ENCODE measurements around the gene SYT1. TPM values are rescaled to one million over a fixed set of nuclear protein-coding genes. Genes with fewer than 3 reads are reported as not detected.

SYT1 gene
- total RNA-seq, 1 donor from 2014 or later, result not detected

- intact Hi-C loops (cut with micrococcal nuclease), result no loop called here
These were observed 192.2 kb downstream of the SYT1 start for GRCh38 chr12:79056775-79057174.

- intact Hi-C loops (cut with micrococcal nuclease), result no loop called here
These were observed 193.0 kb downstream of the SYT1 start for GRCh38 chr12:79057540-79057939.

- intact Hi-C loops (cut with micrococcal nuclease), result no loop called here
These were observed 193.8 kb downstream of the SYT1 start for GRCh38 chr12:79058342-79058741.

GRCh38 chr12:79059557-79059956 is 195.0 kb downstream of the SYT1 start:
- intact Hi-C loops (cut with micrococcal nuclease), result no loop called here

- intact Hi-C loops (cut with micrococcal nuclease), result no loop called here
These were observed 198.7 kb downstream of the SYT1 start for GRCh38 chr12:79063258-79063657.

DNA sequence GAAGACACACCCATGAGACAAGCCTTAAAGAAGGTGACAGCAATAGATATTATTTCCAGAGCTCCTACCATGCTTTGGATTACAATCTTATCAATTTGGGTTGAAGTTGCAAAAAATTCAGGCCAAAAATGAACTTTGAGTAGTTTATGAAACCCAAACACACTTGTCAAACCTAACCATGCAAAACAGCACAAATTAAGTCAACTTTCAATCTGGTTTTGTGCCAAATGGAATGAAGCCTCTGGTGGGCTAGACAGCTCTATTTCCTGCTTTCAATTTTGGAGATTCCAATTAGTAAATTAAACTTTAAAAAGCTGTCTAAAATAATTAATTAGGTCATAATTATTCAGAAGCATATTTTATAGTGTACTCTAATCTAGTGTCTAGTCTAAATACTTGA is 203.4 kb downstream of the SYT1 start:
- intact Hi-C loops (cut with micrococcal nuclease), result no loop called here

DNA sequence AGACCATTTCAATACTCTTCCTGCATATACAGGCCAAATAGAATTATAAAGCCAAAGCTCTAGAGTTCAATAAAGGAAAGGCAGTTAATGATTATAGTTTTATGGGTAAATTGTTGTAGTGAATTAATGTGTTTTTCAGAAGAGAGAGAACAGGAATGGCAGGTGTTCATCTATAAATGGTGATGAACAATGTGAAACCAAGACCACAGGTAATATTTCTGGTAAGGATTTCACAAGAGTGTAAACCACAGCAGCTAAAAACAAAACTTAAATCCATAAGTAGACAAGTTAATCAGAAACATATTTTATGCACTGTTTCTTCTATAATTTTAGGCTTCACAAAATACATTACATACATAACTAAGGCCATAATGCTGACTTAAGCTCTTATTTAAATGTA is 204.4 kb downstream of the SYT1 start:
- intact Hi-C loops (cut with micrococcal nuclease), result no loop called here

DNA sequence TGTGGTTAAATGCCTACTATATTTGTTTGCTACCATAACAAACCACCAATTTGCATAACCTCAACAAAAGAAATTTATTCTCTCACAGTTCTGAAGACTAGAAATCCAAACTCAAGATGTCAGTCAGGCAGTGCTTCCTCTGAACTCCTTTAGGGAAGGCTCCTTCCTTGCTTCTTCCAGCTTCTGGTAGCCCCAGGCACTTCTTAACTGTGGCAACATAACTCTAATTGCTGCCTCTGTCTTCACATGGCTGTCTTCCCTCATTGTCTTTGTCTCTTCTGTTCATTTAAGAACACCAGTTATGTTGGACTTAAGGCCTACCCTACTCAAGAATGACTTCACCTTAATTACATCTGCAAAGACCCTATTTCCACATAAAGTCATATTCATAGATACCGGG is 206.9 kb downstream of the SYT1 start:
- intact Hi-C loops (cut with micrococcal nuclease), result no loop called here

DNA sequence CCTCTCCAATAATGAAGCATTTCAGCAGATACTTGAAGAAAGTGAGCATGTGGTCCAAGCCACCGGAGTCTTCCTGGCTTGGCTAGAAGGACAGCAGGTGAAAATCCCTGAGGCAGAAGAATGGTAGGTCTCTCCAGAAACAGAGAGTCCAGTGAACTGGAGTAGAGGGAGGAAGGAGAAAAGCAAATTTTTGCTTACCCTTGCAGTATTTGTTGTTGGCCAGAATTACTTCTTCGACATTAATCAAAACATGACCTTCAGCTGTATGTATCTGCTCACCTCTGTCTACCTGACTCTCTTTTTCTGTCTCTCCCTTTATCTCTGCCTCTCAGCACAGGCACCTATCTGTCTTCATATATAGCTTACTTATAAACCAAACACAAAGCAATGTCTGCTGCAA is 208.9 kb downstream of the SYT1 start:
- intact Hi-C loops (cut with micrococcal nuclease), result no loop called here

DNA sequence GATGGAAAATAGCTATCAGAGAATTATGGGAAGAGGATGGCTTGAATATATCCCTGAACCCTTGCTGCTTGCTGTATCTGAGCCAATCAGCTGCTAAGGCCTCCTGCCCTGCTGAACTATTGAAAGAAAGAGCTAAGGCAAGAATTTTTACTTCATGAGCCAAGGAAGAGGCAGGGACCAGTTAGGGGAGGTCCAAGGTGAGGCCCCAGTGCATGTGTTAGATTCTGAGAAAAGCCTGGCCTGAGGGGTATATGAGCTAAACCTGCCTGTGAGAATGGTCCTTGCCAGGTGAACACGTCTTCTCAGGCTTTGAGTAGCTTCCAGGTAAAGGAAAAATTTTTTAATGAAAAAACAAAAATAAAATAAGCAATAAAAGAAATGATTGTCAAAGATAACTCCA is 218.0 kb downstream of the SYT1 start:
- intact Hi-C loops (cut with micrococcal nuclease), result no loop called here

DNA sequence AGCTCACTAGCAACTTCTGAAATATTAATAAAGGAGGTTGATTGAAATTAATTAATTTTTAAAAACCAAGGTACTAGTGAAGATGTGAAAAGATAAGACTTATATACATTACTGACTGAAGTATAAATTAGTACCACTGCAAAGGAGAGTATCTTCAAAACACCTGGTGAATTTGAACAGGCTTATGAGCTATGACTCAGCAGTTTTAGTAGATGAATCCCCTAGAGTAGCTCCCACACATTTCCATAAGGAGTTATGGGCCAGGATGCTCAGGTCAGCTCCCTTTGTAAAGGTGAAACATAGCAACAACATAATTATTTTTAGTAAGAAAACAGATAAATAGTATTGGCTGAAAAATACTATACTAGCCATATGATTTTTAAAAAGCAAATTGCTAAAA is 218.6 kb downstream of the SYT1 start:
- intact Hi-C loops (cut with micrococcal nuclease), result no loop called here

DNA sequence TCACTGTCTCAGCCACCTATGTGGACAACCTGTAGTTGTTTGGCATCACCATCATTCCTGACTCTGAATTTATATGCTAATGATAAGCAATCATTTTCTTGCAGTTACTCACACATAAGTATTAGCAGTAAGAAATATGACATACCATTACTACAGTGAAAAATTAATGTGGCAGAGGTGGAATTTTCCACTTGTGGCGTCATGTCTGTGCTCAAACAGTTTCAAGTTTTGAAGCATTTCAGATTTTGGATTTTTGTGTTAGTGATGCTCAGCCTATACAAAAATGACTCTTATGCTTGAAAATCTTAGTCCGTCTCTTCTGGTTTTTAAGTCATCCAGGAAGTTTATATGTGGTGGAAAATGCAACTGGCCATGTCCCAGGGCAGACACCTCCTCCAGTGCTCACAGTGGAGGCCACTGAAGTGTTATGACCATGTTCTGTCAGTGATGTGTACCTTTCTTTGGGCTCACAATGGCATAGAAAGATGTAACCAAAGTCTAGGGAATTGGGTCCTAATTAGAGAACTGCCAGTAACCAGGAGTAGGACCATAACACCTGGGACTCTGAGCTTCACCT is 220.6 kb downstream of the SYT1 start:
- intact Hi-C loops (cut with micrococcal nuclease), result no loop called here

DNA sequence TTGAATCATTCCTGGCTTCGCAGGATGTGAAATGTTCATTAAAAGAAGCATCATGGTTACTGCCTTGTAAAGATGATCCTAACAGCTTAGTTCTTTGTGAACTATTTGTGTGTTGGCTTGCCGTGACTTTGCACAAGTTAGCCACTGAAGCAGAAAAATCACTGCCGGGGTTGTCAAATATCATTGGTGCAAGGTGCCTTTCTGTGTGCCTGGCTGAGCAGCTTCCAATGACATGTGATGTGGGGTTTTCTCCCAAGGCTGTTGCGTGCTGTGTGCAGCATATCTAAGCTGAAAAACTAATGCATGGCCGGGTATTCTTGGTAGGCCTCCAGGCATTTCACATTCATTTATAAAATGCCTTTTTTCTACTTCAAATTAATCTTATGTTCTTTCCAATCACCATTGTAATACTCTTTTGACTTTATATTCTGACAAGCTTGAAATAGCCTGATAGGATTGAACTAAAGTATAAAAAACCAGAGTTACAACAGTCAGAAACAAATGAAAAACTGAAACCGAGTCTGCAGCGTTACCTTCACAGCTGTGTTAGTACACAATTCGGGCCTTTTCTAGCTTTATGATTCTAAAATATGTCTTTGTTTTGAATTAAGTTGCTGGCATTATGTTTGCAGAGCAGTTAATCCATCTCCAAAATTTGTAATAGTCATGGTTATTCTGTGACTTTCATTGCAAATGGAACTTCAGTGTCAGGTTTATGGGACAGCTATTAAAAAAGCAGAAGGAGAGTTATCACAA is 222.1 kb downstream of the SYT1 start:
- intact Hi-C loops (cut with micrococcal nuclease), result no loop called here

DNA sequence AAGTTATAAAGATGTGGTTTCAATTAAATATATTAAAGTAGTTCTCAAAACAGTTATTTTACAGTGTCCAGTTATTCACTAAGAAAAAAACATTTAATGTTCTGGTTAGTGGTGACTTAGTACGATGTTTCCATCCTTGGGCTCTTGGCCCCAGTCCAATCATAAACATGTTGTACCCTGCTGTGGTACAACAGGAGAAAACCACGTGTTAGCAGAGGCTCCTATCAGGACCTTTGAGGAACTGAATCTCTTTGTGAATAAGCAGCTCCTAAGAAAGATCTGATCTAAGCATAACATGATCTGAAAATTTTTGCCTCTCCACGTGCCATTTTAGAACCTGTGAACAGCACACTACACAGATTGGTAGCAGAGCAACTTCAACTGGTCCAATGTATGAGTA is 234.0 kb downstream of the SYT1 start:
- intact Hi-C loops (cut with micrococcal nuclease), result no loop called here

- intact Hi-C loops (cut with micrococcal nuclease), result no loop called here
These were observed 244.4 kb downstream of the SYT1 start for GRCh38 chr12:79108962-79109361.

DNA sequence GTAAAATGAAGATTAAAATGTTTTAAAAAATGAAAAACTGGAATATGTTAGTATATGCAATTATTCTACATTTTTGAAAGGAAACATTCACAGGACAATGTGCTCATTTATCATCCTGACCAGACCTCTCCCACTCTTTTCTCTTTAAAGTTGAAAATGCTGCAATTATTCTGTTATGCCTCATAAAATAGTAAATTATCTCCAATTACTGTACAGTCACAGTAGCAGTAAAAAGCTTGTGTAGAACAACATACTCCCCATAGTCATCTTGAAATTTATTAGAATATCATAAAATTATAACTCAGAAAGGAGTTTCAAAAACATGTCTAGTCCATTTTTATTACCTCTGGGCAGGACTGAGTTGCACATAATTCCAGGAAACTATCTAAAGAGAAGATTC is 250.3 kb downstream of the SYT1 start:
- intact Hi-C loops (cut with micrococcal nuclease), result no loop called here

- intact Hi-C loops (cut with micrococcal nuclease), result no loop called here
These were observed 251.2 kb downstream of the SYT1 start for GRCh38 chr12:79115743-79116142.

DNA sequence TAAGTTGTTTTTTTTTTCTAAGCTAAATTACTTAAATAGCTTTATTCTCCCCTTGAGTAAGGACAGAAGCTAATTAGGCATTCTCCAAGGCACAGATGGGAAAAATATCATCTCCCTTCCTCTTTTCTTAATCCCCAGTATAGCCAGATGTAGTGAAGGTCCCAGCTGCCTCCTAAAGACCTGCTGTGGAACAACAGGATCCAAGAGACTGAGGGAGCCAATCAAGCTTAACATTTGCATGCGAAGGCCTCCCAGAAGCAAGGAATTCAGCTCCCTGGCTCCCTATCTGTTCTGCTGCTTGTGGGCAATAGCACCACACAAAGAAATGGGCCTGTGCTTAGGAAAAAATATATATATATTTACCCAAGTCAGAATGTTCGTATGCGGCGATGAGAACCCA is 255.2 kb downstream of the SYT1 start:
- intact Hi-C loops (cut with micrococcal nuclease), result no loop called here

DNA sequence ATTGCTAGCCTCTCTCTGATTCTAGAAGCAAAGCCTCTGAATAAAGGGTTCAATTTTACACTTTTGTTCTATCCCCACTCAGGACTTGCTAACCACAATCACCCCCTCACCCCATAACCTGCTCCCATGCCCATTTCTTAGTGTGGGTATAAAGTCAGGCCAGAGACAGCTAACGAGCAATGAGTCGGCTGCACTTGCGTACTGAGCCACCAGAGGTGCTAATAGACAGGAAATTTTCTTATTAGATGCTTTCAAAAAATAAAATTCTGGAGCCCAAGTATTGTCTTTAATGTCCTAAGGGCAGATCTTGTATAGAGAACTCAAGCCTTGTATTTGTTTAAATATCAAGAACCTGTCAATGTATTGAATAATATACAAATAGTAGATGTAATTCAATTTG is 256.9 kb downstream of the SYT1 start:
- intact Hi-C loops (cut with micrococcal nuclease), result no loop called here

- intact Hi-C loops (cut with micrococcal nuclease), result no loop called here
These were observed 259.8 kb downstream of the SYT1 start for GRCh38 chr12:79124385-79124784.

DNA sequence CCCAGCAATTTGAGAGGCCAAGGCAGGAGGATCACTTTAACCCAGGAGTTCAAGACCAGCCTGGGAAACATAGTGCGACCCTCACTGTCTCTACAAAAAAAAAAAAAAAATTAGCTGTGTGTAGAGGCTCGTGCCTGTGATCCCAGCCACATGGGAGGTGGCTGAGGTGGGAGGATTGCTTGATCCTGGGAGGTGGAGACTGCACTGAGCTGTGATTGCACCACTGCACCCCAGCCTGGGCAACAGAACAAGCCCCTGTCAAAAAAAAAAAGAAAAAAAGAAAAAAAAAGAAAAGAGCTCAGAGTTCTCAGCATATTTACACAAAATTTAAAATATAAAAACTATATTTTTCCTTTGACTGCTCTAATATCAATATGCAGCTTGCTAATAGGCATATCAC is 260.8 kb downstream of the SYT1 start:
- intact Hi-C loops (cut with micrococcal nuclease), result no loop called here

DNA sequence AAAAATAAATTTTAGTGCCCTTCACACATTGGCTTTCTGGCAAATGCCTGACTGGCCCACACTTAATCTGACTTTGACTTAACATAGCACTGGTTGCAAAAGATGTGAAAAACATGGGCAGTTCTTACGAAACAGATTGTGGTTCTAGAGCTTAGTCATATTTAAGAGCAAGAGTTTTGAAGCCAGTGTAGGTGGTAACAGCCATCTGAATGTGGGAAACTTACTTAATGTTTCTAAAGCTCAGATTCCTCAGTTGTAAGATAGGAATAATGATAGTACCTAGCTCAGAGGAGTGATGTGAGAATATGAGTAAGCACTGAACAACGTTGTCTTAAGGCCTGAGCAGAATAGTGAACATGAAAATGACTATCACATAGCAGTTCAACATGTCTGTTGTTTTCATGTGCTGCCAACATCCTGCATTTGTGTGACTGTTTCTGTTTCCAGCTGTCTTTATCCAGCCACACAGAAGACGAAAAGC is 262.7 kb downstream of the SYT1 start:
- intact Hi-C loops (cut with micrococcal nuclease), result no loop called here

DNA sequence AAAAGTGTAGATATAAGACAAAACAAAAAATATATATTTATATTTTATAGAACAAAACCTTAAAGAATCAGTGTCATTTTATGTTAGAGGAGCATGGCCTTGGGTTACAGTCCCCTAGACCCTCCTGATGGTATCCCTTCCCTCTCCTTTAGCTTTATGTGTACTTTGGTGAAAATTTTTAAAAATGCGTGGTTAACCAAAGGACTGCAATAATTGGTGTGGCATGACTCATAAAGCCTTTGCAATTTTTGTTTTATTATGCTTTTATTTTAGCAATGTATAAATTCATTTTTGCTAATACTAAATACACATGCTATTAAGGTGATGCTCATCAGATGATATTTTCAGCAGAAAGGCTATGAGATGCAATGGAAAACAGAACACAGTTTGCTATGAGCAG is 264.4 kb downstream of the SYT1 start:
- intact Hi-C loops (cut with micrococcal nuclease), result no loop called here

Data from T-helper 1 cell treated with Interleukin-12 subunit alpha and Interleukin-12 subunit beta and Interleukin-4 antibody, amounts not matched to agents 30 ng/mL and 1 ng/mL, for 36 hours (primary cell).